CD4-positive, alpha-beta T cell treated with Interleukin-12 subunit alpha and Interleukin-12 subunit beta, for 1 hour (primary cell): ENCODE results near the gene MBD3L2B.
A peak's percentile ranks its signal among the peaks of the same experiment; 100 is the strongest.
"Not testable (repeated sequence)": the region's sequence is repeated elsewhere in the genome, so short reads cannot be mapped to it uniquely, and the experiment has no call there.

ENCODE experiments used
- DNase-seq: peaks from one replicate; pipeline ENCODE4 v3.0.0-alpha.2; 2020

The MBD3L2B gene

GRCh38 chr19:7021331-7021730 is at the start of gene MBD3L2B:
MBD3L2B (minus strand) TSS chr19:7021431; CDS start chr19:7021397, 34 bp downstream.
- not testable (repeated sequence) for DNase-seq

GRCh38 chr19:7069904-7070226 is 48.6 kb upstream of the MBD3L2B start:
- DNase-seq: no peak

- peak; percentile 99 for DNase-seq
Observed at GRCh38 chr19:7069042-7069903, 48.0 kb upstream of the MBD3L2B start, which contains the start of gene ZNF557. ZNF557 (plus strand) TSS chr19:7069703; CDS start chr19:7075075, 5,372 bp downstream.

- DNase-seq: no peak
Observed at GRCh38 chr19:7068599-7068998, 47.4 kb upstream of the MBD3L2B start.

- no peak for DNase-seq
Observed at GRCh38 chr19:7067716-7068115, 46.5 kb upstream of the MBD3L2B start.

GRCh38 chr19:7067122-7067521 is 45.9 kb upstream of the MBD3L2B start:
- not testable (repeated sequence) for DNase-seq

- DNase-seq: no peak
Observed at GRCh38 chr19:7063764-7064418, 42.7 kb upstream of the MBD3L2B start.

GRCh38 chr19:7063339-7063738 is 42.1 kb upstream of the MBD3L2B start:
- no peak for DNase-seq

GRCh38 chr19:7059977-7060376 is 38.7 kb upstream of the MBD3L2B start:
- DNase-seq: not testable (repeated sequence)

- DNase-seq: not testable (repeated sequence)
Observed at GRCh38 chr19:7058576-7058975, 37.3 kb upstream of the MBD3L2B start, which contains the start of gene MBD3L3. MBD3L3 (minus strand) TSS chr19:7058676; CDS start chr19:7058605, 71 bp downstream.

GRCh38 chr19:7056371-7056770 is 35.1 kb upstream of the MBD3L2B start:
- DNase-seq: not testable (repeated sequence)

GRCh38 chr19:7055679-7056078 is 34.4 kb upstream of the MBD3L2B start:
- DNase-seq: not testable (repeated sequence)

- DNase-seq: not testable (repeated sequence)
Observed at GRCh38 chr19:7054635-7055368, 33.6 kb upstream of the MBD3L2B start.

- DNase-seq: not testable (repeated sequence)
Observed at GRCh38 chr19:7052896-7053295, 31.7 kb upstream of the MBD3L2B start.

- DNase-seq: not testable (repeated sequence)
Observed at GRCh38 chr19:7051421-7051820, 30.2 kb upstream of the MBD3L2B start.

GRCh38 chr19:7049021-7049420 is 27.8 kb upstream of the MBD3L2B start, which contains the start of gene MBD3L2:
MBD3L2 (plus strand) TSS chr19:7049321; CDS start chr19:7049374, 53 bp downstream.
- DNase-seq: not testable (repeated sequence)

- DNase-seq: not testable (repeated sequence)
Observed at GRCh38 chr19:7041563-7041962, 20.3 kb upstream of the MBD3L2B start.

- DNase-seq: not testable (repeated sequence)
Observed at GRCh38 chr19:7040079-7040478, 18.8 kb upstream of the MBD3L2B start, which contains the start of gene MBD3L4. MBD3L4 (minus strand) TSS chr19:7040179; CDS start chr19:7040144, 35 bp downstream.

- not testable (repeated sequence) for DNase-seq
Observed at GRCh38 chr19:7030278-7030677, 9.0 kb upstream of the MBD3L2B start, which contains the start of gene MBD3L5. MBD3L5 (plus strand) TSS chr19:7030578; CDS start chr19:7030612, 34 bp downstream.

- DNase-seq: not testable (repeated sequence)
Observed at GRCh38 chr19:7028790-7029189, 7.6 kb upstream of the MBD3L2B start.

- DNase-seq: no peak
Observed at GRCh38 chr19:7018828-7019227, 2.4 kb downstream of the MBD3L2B start.

- peak; percentile 10 for DNase-seq
Observed at GRCh38 chr19:7013678-7014077, 7.6 kb downstream of the MBD3L2B start.
